GM18498 (cell line): Measurements from ENCODE around the gene MITF.

Source experiments
- ATAC-seq: cut with Tn5 transposase; IDR thresholded peaks from one replicate; pipeline ENCODE4 v1.9.1; 2021; ENCODE audit warnings: mild to moderate bottlenecking, moderate library complexity; ENCODE audit not compliant: unreplicated experiment

The MITF gene

GRCh38 chr3:69724722-69725435 is 14.4 kb upstream of the MITF start:
- ATAC-seq: no peak

GRCh38 chr3:69725994-69726571 is 13.2 kb upstream of the MITF start:
- no peak for ATAC-seq

- no peak for ATAC-seq
Measured at GRCh38 chr3:69729147-69729919, 9.9 kb upstream of the MITF start.

- no peak for ATAC-seq
Measured at GRCh38 chr3:69731080-69731479, 8.2 kb upstream of the MITF start.

GRCh38 chr3:69735893-69736292 is 3.4 kb upstream of the MITF start:
- no peak for ATAC-seq

GRCh38 chr3:69737392-69737791 is 1.9 kb upstream of the MITF start:
- ATAC-seq: no peak

- ATAC-seq: no peak
Measured at GRCh38 chr3:69738315-69738714, 949 bp upstream of the MITF start.

- no peak for ATAC-seq
Measured at GRCh38 chr3:69738859-69739203, 433 bp upstream of the MITF start.

GRCh38 chr3:69740103-69741021 is 1.1 kb downstream of the MITF start:
- ATAC-seq: peak; percentile 1

GRCh38 chr3:69741032-69741767 is 1.9 kb downstream of the MITF start:
- no peak for ATAC-seq

GRCh38 chr3:69742391-69742790 is 3.1 kb downstream of the MITF start:
- no peak for ATAC-seq

- no peak for ATAC-seq
Measured at GRCh38 chr3:69743975-69744906, 5.0 kb downstream of the MITF start.

- no peak for ATAC-seq
Measured at GRCh38 chr3:69745505-69745904, 6.2 kb downstream of the MITF start.

GRCh38 chr3:69746119-69746518 is 6.9 kb downstream of the MITF start:
- ATAC-seq: no peak

- no peak for ATAC-seq
Measured at GRCh38 chr3:69747511-69748258, 8.4 kb downstream of the MITF start.

GRCh38 chr3:69748503-69748902 is 9.2 kb downstream of the MITF start:
- no peak for ATAC-seq

GRCh38 chr3:69749461-69749860 is 10.2 kb downstream of the MITF start:
- ATAC-seq: no peak

GRCh38 chr3:69750549-69750948 is 11.3 kb downstream of the MITF start:
- no peak for ATAC-seq

GRCh38 chr3:69751074-69751476 is 11.8 kb downstream of the MITF start:
- ATAC-seq: no peak
